GM12878 (cell line): ENCODE results near the gene BRINP2. TPM values are rescaled to one million over a fixed set of nuclear protein-coding genes. Genes with fewer than 3 reads are reported as not detected.

Experiments
- ATAC-seq: fragments of 200-7000 bp; cut with Tn5 transposase; 3 replicates; pipeline ENCODE4 v1.9.1; 2020; ENCODE audit warnings: mild to moderate bottlenecking, moderate library complexity
- BruUV-seq: library from RNA; stranded (reverse); fragments of 400-500 nt; replicated peaks from 2 replicates; lab custom pipeline; 2021; lab: Mats Ljungman, UMichigan
- CTCF ChIA-PET: fragments of 300-600 bp; sonication (Branson Sonifier 250); formaldehyde crosslinking; extraction: SDS; loops from one replicate; lab custom pipeline; 2021; ENCODE audit warnings: inconsistent platforms; lab: Yijun Ruan, JAX
- POLR2A ChIA-PET: fragments of 350-600 bp; formaldehyde crosslinking; extraction: SDS; loops from one replicate; lab custom pipeline; 2021; ENCODE audit warnings: inconsistent platforms; lab: Charles Lee
- RAD21 ChIA-PET: fragments of 300-600 bp; sonication (Branson Sonifier 250); formaldehyde crosslinking; loops from one replicate; lab custom pipeline; 2023; ENCODE audit warnings: antibody characterized with exemption; ENCODE audit not compliant: unreplicated experiment; lab: Charles Lee
- SMC1A ChIA-PET: fragments of 300-600 bp; sonication (Branson Sonifier 250); formaldehyde crosslinking; loops from one replicate; lab custom pipeline; 2023; ENCODE audit not compliant: unreplicated experiment, uncharacterized antibody; lab: Charles Lee
- DNase-seq: peaks from one replicate; pipeline ENCODE4 v3.0.0-alpha.2; 2011; ENCODE audit warnings: low read depth, low spot score
- FAIRE-seq: peaks from 3 replicates; lab custom pipeline; 2011; peaks lifted over from hg19 to GRCh38; lab: Jason Lieb, UNC
- H2AFZ ChIP-seq: 2 replicates; pipeline ENCODE4 v1.6.0; 2011; ENCODE audit warnings: low read depth, low read length, control low read depth; ENCODE audit not compliant: control insufficient read depth
- H3K27ac ChIP-seq: 2 replicates; pipeline ENCODE4 v1.5.1; 2011; ENCODE audit warnings: control low read depth; ENCODE audit not compliant: control insufficient read depth, insufficient read depth
- H3K27me3 ChIP-seq, 2 experiments: replicated peaks in 1 of 2; 2 replicates each; pipeline versions ENCODE4 v1.6.0 to v1.6.1; 2011; ENCODE audit warnings: low read length in 1 of 2; ENCODE audit not compliant: control insufficient read depth in 2 of 2, insufficient read depth in 2 of 2
- H3K36me3 ChIP-seq, 2 experiments: 2 replicates each; pipeline ENCODE4 v1.5.1; 2011; ENCODE audit warnings: low read length in 1 of 2; ENCODE audit not compliant: control insufficient read depth in 2 of 2, insufficient read depth in 2 of 2
- H3K4me1 ChIP-seq: 2 replicates; pipeline ENCODE4 v1.6.1; 2011; ENCODE audit warnings: mild to moderate bottlenecking, low read length, moderate library complexity, mixed read lengths; ENCODE audit not compliant: control insufficient read depth, insufficient read depth
- H3K4me2 ChIP-seq: 2 replicates; pipeline ENCODE4 v1.6.0; 2011; ENCODE audit warnings: control low read depth; ENCODE audit not compliant: control insufficient read depth, insufficient read depth
- H3K4me3 ChIP-seq: fragments of 200-600 bp; sonication (generic); 2 replicates; pipeline ENCODE4 v1.5.1; 2016
- H3K79me2 ChIP-seq: 2 replicates; pipeline ENCODE4 v1.6.0; 2011; ENCODE audit warnings: low read length; ENCODE audit not compliant: control insufficient read depth, insufficient read depth
- H3K9ac ChIP-seq: 2 replicates; pipeline ENCODE4 v1.8.0; 2011; ENCODE audit warnings: low read length, control low read depth, mixed read lengths; ENCODE audit not compliant: control insufficient read depth, insufficient read depth
- H3K9me3 ChIP-seq: replicated peaks from 3 replicates; pipeline ENCODE4 v1.5.1; 2011; ENCODE audit warnings: mild to moderate bottlenecking, low read length; ENCODE audit not compliant: control insufficient read depth, insufficient read depth
- H4K20me1 ChIP-seq: 2 replicates; pipeline ENCODE4 v1.6.0; 2011; ENCODE audit not compliant: control insufficient read depth, insufficient read depth
- EED ChIP-seq: sonication (generic); IDR thresholded peaks from 2 replicates; pipeline ENCODE4 v1.6.1; 2016; ENCODE audit warnings: antibody characterized with exemption, low read depth
- PML ChIP-seq: IDR thresholded peaks from 2 replicates; pipeline ENCODE4 v1.6.1; 2012; ENCODE audit warnings: low read length, inconsistent platforms
- SIX5 ChIP-seq: IDR thresholded peaks from 2 replicates; pipeline ENCODE4 v1.6.1; 2011; ENCODE audit warnings: mild to moderate bottlenecking, low read depth, low read length, moderate library complexity; ENCODE audit not compliant: severe bottlenecking
- SP1 ChIP-seq: IDR thresholded peaks from one replicate; pipeline ENCODE4 v1.6.1; 2011; ENCODE audit warnings: low read depth, low read length
- SREBF1 ChIP-seq: IDR thresholded peaks from 2 replicates; pipeline ENCODE4 v1.6.1; 2012; ENCODE audit warnings: mild to moderate bottlenecking, low read length
- TARDBP ChIP-seq: IDR thresholded peaks from 2 replicates; pipeline ENCODE4 v1.6.1; 2016; ENCODE audit warnings: borderline replicate concordance
- TCF3 ChIP-seq: IDR thresholded peaks from 2 replicates; pipeline ENCODE4 v1.6.1; 2012; ENCODE audit warnings: low read depth, mild to moderate bottlenecking, low read length, borderline replicate concordance; ENCODE audit not compliant: insufficient read depth
- WGBS: methylation state at CpG from one replicate; pipeline ENCODE4 v1.1.6; 2016; ENCODE audit warnings: low lambda C conversion rate; ENCODE audit not compliant: insufficient replicate concordance, insufficient coverage; ENCODE audit errors: missing lambda C conversion rate; 5-methylcytosine and 5-hydroxymethylcytosine counted together
- in situ Hi-C: fragments of 300-500 bp; cut with MboI; formaldehyde crosslinking; loops from 9 replicates; pipeline ENCODE4 v1.14.3; 2018; ENCODE audit warnings: mixed read lengths
- intact Hi-C: fragments of 100-400 bp; cut with micrococcal nuclease; formaldehyde crosslinking; loops from one replicate; pipeline ENCODE4 v1.14.2; 2022; ENCODE audit not compliant: unreplicated experiment
- polyA plus RNA-seq, 11 experiments: library from polyadenylated mRNA; depleted of rRNA in 4 of 11; unstranded in 6 of 11; stranded (reverse) in 5 of 11; fragments of >200 nt; fragmentation: Nextera tagmentation in 4 of 11; fragmentation: Illumina TruSeq in 1 of 11; extraction: Ambion mirVana in 4 of 11; extraction: Trizol in 1 of 11; gene quantifications; 1 replicate in 1 of 11; 2 replicates in 10 of 11; pipeline versions ENCODE4 v1.2.1 to v1.2.3, GENCODE V29; 2011 to 2016; ENCODE audit warnings: inconsistent platforms in 2 of 11, missing spikeins in 2 of 11, low read depth in 1 of 11
- total RNA-seq, 4 experiments: library from RNA; depleted of rRNA in 3 of 4; stranded (reverse); fragments of >200 nt in 3 of 4; fragmentation: Illumina TruSeq in 1 of 4; extraction: Trizol in 1 of 4; gene quantifications; 2 replicates each; pipeline versions ENCODE4 v1.2.1 to v1.2.3, GENCODE V29; 2013 to 2021
- TF ChIP-seq, protein P1 (sequence below): IDR thresholded peaks from 2 replicates; pipeline ENCODE4 v1.6.1; 2012; ENCODE audit warnings: low read depth, low read length, improper control_type of control experiment
- TF ChIP-seq, protein P2 (sequence below): IDR thresholded peaks from 2 replicates; pipeline ENCODE4 v1.6.1; 2011; ENCODE audit warnings: low read depth, low read length, improper control_type of control experiment, borderline replicate concordance

Gene BRINP2
- total and polyA plus RNA-seq, 10 of the 15 experiments (the other 5 are each of a cell fraction or from before 2014, with no cell fraction given): 0.03 TPM; not detected in 9

DNA sequence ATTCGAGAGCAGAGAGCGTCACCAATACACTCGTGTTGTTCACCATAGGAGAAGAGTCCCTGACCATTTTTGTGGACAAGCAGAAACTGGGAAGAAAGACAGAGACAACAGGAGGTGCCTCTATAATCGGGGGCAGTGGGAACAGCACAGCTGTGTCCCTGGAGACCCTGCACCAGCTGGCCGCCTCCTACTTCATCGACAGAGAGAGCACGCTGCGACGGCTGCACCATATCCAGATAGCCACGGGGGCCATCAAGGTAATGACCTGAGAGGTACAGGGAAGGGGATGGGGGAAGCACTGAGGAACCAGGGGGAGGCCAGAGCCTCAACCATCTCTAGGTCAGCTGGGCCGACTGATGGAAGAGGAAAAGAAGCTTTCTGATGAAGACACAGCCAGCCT lies 86.4 kb downstream of the BRINP2 start:
- Histone ChIP-seq H3K27ac (no peak overlapping the region), H3K9ac (no peak overlapping the region), H3K79me2 (no peaks in the 10 kb centered on the region), H3K9me3 (no peaks in the 10 kb centered on the region), H3K36me3 (no peaks in the 10 kb centered on the region), H3K4me1 (no peaks in the 10 kb centered on the region), H3K4me2 (no peak overlapping the region), H2AFZ (no peak overlapping the region), H3K4me3 (no peak overlapping the region), H4K20me1 (no peaks in the 10 kb centered on the region), H3K27me3 (no peaks in the 10 kb centered on the region)
- in situ Hi-C loops (loop anchor here (10.0 kb wide), 1 partner anchor 688 kb away; no protein-coding TSS in a partner anchor), intact Hi-C loops (loop anchor here (2.0 kb wide), 1 partner anchor 524 kb away; no protein-coding TSS in a partner anchor)
- no peak for TF ChIP-seq EED
- no peak for TF ChIP-seq TCF3
- TF ChIP-seq, protein P1, sequence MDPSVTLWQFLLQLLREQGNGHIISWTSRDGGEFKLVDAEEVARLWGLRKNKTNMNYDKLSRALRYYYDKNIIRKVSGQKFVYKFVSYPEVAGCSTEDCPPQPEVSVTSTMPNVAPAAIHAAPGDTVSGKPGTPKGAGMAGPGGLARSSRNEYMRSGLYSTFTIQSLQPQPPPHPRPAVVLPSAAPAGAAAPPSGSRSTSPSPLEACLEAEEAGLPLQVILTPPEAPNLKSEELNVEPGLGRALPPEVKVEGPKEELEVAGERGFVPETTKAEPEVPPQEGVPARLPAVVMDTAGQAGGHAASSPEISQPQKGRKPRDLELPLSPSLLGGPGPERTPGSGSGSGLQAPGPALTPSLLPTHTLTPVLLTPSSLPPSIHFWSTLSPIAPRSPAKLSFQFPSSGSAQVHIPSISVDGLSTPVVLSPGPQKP: no peak
- no peak for TF ChIP-seq TARDBP
- CTCF ChIA-PET: interaction anchor here (0.6 to 3.6 kb wide), 11 partner anchors 9 to 691 kb away, joined by 3 to 35 read pairs (median 4); no protein-coding TSS in a partner anchor
- SMC1A ChIA-PET: interaction anchor here (0.6 to 4.6 kb wide), 6 partner anchors 15 to 657 kb away, joined by 3 to 21 read pairs (median 4); no protein-coding TSS in a partner anchor
- ATAC-seq (no peak), DNase-seq (no peak), FAIRE-seq (no peak)
- BruUV-seq: no TSS peak
- RAD21 ChIA-PET: interaction anchor here (0.9 to 2.9 kb wide), 6 partner anchors 98 to 689 kb away, joined by 3 to 16 read pairs (median 4); no protein-coding TSS in a partner anchor
- POLR2A ChIA-PET: interaction anchor here (0.5 kb wide), 1 partner anchor 12 kb away, joined by 3 read pairs; no protein-coding TSS in a partner anchor
- WGBS: 50% methylated on average over 11 of the region's 11 CpGs

DNA sequence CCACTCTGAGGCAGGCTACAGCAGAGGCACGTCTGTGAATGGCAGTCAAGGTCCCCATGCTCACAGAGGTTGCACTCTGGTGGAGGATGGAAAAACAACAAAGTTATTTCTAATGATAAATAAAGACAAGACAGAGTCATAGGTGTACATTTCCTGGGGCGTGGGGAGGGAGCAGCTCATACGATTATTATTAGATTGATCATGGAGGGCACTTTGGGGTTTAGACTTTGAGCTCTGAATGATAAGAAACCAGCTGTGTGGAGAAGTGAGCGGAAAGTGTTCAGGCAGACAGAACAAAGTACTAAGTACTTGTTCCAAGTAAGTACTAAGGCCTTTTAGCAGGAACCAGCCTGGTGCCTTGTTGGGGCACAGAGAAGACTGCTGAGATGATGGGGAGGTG lies 86.8 kb downstream of the BRINP2 start:
- ATAC-seq: no peak
- H3K27ac ChIP-seq: no peak overlapping the region
- RAD21 ChIA-PET: interaction anchor here (1.1 to 2.9 kb wide), 4 partner anchors 522 to 688 kb away, joined by 3 to 16 read pairs (median 4); no protein-coding TSS in a partner anchor
- CTCF ChIA-PET: interaction anchor here (2.3 to 3.6 kb wide), 4 partner anchors 98 to 691 kb away, joined by 8 to 35 read pairs (median 12); no protein-coding TSS in a partner anchor
- no peak for DNase-seq
- H4K20me1 ChIP-seq: no peaks in the 10 kb centered on the region
- in situ Hi-C loops (loop anchor here (10.0 kb wide), 1 partner anchor 687 kb away; no protein-coding TSS in a partner anchor), intact Hi-C loops (loop anchor here (2.0 kb wide), 1 partner anchor 523 kb away; no protein-coding TSS in a partner anchor)
- H2AFZ ChIP-seq: no peak overlapping the region
- H3K4me3 ChIP-seq: no peak overlapping the region
- TF ChIP-seq SREBF1 (no peak), PML (no peak), SIX5 (no peak), SP1 (no peak)
- TF ChIP-seq, protein P2, sequence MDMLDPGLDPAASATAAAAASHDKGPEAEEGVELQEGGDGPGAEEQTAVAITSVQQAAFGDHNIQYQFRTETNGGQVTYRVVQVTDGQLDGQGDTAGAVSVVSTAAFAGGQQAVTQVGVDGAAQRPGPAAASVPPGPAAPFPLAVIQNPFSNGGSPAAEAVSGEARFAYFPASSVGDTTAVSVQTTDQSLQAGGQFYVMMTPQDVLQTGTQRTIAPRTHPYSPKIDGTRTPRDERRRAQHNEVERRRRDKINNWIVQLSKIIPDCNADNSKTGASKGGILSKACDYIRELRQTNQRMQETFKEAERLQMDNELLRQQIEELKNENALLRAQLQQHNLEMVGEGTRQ: no peak
- H3K4me1 ChIP-seq: no peaks in the 10 kb centered on the region
- SMC1A ChIA-PET: interaction anchor here (0.6 to 4.6 kb wide), 6 partner anchors 15 to 687 kb away, joined by 3 to 21 read pairs (median 3); no protein-coding TSS in a partner anchor
- H3K4me2 ChIP-seq: no peak overlapping the region
- no peak for FAIRE-seq
- no peaks in the 10 kb centered on the region for H3K27me3 ChIP-seq
- 50% methylated on average over 4 of the region's 4 CpGs for WGBS
- POLR2A ChIA-PET: no interaction called here
- no TSS peak for BruUV-seq
- no peaks in the 10 kb centered on the region for H3K36me3 ChIP-seq
- H3K9ac ChIP-seq: no peak overlapping the region
- H3K79me2 ChIP-seq: no peaks in the 10 kb centered on the region
- H3K9me3 ChIP-seq: no peaks in the 10 kb centered on the region
